Epidermal melanocyte (primary cell): ENCODE data around the gene C11orf91.
"Not testable (repeated sequence)": the region's sequence is repeated elsewhere in the genome, so short reads cannot be mapped to it uniquely, and the experiment has no call there.

Experiments used
- DNase-seq: peaks from one replicate; pipeline ENCODE4 v3.0.0; 2011; ENCODE audit warnings: low spot score; ENCODE audit not compliant: insufficient read length

The C11orf91 gene

DNA sequence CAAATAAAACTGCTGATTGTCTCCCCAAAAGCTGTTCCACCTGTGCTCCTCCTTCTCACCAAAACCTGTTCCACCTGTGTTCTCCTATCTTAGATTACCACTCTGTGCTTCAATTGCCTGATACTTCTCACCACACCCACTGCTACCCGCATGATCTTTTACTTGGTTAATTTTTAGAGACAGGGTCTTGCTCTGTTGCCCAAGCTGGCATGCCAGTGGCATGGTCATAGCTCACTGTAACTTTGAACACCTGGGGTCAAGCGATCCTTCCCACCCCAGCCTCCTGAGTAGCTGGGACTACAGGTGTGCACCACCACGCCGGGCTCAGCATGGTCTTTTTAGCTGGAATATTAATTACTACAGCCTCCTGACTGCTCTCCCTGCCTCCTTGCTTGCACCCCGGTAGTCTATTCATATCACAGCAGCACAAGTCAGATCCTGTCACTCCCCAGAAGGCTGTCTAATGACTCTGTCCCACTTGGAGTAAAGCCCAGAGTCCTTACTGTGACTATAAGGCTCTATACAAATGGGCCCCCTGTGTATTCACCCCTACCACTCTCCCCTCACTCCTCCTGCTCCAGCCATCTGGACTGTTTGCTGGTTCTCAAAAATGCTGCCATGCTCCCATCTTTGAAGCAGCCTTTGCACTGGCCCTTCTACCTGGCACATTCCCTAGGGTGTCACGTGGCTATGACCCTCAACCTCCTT lies 3.5 kb downstream of the C11orf91 start:
- no peak for DNase-seq

DNA sequence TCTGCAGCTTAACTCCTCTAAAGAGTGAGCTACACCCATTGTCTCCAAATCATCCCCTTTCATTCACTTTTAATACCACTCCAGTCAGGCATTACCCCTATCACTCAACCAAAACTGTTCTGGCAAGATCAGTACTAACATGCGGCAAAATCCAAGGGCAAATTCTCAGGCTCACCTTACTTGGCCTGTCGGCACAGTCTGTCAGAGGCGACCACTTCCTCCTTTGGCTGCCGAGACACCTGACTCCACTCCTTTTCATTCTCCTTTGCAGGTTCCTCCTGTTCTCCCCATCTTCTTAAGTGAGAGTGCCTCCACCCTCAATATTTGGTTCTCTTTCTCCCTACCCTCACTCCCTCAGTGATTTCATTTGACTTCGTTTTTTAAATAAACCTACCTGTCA lies 4.2 kb downstream of the C11orf91 start:
- DNase-seq, result no peak

DNA sequence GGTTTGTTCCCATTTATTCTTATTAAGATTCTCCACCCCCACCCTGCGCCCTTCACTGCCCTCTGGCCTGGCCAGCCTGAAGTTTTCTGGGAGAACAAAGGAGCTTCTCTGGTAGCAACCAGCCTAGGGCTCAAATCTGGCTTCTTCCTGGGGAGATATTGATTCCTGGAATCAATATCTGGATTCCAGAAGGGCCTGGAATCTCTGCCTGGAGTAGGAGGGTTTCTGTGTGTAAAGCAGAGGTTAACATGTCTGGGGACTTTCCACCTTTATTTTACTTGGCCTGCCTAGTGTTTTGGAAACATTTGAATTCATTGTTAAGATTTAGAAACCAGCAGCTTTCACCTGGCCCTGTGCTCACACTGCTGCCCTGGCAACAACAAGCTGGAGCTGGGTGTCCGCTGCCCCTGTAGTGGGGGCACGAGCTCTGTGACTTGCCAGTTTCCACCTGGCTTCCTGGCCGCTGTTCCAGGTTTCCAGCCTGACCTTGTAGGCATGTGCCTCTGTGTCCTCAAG lies 5.5 kb downstream of the C11orf91 start:
- no peak for DNase-seq

DNA sequence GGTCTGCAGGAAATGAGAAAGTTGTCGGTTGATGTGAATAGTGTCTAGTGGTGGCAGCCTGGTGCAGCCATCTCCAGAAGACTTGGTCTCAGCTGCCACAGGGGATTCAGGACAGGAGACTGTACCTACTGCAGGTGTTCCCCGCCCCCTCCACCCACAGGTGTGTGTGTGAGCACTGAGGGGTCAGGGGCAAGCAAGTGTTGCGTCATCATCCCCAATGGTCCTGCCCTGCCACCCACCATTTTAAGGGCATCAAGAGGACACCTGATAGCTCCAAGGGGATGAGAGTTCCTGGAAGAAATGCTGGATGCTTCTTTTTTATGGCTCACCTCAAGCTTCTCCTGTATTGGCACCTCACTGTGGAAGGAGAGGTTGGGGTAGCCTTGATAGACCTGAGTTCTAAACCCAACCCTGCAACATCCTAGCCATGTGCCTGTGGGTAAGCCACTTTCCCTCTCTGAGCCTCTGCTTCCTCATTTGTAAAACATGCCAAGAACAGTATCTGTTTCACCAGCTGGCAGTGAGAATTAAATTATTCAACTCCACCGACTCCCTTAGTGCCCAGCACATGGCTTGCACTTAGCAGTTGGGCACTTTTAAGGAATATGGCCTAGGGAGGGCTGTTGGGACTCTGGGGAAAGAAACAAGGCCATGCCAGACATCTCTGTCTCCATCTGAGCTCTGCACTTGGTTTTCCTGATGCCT lies 6.1 kb downstream of the C11orf91 start:
- no peak for DNase-seq

DNA sequence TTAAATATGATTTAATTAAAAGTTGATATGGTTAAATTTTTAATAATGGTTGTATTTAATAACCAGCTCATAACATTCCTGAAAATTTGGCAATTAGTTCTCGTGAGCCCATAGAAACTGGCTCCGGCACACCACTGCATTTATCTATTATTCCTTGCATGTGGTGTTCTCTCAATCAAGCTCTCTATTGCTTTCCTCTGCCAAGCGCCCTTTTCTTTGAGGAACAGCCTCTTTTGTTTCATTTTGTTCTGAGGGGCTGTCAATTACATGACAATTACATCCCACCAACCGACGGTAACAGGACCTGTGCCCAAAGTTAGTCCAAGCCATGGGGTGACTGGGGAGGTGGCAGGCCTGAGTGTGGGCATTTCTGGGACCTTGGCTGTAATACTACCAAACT lies 8.1 kb downstream of the C11orf91 start:
- DNase-seq, result no peak

DNA sequence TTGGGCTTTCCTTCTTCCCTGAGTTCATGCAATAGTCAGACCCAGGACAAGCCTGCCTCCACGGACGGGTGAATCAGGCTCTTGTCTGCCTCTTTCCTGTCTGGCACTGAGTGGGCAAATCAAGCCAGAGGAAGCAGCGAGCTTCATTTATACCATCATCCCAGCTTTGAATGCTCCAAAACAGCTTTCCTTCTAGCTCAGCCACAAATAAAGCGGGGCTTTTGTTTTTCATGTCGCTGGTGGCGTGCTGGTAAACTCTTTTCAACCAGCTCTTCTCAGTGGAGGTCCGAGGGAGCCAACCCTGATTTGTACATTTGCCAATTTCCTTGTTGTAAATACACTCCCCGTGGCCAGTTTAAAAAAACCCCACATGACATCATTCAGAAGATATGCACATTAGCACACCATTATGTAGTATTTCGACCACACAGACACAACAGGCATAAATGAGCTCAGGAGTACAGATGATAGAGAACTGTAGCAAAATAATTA lies 8.6 kb downstream of the C11orf91 start:
- peak; percentile 54 for DNase-seq

DNA sequence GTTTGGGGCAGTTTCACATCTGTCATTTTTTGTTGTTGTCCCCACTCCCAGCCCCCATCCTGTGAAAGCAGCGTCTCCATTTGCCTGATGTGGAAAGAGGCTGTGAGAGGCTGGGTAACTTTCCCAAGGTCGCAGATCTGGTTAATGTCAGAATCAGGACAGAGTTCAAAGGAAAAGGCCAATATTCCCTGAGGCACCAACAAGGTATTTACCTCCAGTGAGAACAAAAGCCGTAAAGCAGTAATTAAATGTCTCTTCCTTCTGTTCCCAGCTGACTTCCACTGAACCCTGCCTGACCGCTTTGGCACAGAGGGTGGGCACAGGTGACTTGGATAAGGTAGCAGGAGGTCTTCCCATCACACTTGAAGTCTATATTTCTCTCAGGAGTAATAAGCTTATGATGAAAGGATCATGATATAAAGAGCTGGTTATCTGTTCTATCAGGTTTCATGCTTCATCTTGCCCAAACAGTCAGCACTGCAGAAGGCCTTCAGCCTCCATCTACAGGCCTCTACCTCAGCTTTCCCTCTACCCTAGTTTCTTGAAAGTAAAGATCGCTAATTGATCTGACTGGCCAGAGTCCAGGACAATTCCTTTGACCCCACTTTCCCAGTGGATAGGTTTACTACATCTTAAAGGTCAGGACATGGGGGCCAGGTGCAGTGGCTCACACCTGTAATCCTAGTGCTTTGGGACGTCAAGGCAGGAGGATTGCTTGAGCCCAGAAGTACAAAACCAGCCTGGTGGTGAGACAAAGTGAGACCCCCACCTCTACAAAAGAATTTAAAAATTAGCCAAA lies 9.4 kb downstream of the C11orf91 start:
- DNase-seq, result no peak

DNA sequence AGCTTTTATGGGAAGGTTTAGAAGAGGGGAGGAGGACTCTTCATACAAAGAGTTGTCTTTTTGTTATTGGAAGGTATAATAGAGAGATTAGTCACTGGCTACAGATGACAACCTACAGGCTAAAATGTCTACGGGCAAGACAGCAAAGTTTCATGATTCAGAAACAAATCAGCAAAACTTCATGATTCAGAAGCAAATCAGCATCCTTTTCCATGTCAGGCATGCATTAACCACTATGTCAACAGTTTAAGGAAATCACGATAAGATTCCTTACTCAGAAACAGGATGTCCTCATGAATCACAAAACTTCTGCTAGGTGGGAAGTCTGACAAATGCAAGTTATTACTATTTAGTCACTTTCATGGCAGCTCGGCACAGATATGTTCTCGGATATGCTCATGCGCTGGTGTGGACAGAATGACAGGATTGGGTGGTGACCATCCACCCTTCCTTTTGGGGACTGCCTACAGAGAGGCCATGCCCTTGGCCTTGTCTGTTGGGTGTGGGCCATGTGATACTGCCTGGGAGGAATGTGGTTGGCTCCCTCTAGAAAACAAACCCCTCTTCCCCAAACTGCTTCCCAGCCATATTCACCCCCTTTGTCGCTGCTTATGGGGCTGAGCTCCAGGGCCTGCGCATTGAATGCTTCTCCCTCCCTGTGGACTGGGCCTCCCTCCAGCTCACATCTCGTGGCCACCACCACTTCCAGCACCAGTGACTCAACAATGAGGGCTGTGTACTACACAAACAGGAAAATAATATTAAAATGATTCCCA lies 10.1 kb downstream of the C11orf91 start:
- no peak for DNase-seq

DNA sequence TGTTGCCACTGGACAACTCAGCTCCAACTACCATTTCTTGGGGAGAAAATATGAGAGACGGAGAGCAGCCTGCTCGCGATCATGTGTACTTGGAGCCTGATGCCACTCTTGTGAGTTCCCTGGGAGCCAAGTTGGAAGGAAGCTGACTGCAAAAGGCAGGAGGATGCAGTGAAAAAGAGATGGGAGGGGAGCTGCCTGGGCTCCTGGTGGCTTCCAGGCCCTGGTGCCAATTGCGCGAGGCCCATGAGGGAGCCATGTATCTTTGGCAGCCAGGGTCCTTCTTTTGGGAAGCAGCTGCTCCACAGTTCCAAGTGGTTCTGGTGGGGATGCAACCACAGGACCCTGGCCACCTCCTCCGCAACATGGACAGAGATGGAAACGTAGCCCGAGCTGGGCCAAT lies 11.1 kb downstream of the C11orf91 start:
- no peak for DNase-seq

DNA sequence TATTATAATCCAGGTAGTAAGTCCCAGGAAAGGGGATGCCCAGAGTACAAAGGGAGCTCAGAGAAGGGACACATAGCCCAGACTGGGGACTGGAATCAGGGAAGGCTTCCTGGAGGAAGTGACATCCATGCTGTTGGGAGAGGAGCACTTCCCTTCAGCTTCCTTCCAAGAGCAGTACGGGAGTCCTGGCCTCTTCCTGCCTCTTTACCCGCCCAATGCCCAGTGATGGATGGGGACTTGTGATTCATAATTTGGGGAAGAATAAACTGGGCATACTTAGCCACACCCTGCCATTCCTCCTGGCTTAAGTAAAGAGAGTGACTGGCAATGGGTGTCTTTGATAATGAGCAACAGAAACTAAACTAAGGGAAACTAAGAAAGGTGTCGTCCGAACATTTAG lies 11.5 kb downstream of the C11orf91 start:
- no peak for DNase-seq

DNA sequence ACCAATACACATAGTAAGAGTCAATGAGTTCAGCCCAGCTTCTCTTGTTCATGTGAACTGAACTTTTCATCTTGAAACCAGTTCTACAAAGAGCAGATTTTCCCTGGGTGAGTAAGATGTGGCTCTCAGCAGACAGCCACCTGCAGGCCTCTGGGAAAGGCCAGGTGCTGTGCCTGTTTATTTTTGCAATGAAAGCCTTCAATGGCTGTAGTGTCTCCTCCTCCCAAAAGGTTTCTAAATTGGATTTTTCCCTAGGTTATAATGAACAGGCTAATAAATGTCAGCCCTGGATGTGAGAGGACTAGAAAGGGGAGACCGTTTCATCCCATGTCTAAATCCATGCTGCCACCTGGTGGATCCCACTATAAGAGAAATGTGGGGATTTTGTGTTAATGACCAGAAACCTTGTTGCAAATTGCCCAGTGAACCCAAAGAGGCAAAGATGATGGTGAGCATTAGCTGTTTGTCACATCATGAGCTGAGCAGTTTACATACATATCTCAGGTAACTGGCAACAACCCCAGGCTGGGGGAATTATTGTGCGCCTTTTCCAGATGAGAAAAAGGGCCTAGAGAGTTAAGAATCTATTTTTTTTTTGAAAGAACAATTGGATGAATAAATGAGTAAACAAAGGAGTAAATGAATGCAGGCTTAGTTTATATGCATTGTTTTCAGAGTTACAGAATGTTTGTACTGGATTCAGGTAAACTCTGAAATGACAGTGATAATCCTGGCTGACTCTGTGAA lies 12.7 kb downstream of the C11orf91 start:
- DNase-seq, result peak; percentile 65

DNA sequence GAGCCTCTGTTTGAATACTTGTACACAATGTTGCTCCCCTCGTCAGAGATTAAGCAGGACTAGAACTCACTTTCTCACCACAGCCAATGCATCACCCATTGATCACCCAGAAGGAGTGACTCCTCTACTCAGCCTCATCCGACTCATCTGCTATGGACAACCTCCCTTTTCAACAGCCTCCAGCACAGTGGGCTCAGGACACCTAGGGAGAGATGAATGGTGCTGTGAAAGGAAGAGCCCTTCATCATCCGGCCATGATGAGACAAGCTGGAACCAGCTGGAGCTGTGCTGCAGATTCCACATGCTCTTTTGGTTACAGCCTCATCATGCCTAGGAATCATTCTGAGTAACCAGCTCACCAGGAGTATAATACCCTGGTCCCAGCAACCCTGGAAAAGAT lies 15.5 kb downstream of the C11orf91 start:
- DNase-seq, result no peak

DNA sequence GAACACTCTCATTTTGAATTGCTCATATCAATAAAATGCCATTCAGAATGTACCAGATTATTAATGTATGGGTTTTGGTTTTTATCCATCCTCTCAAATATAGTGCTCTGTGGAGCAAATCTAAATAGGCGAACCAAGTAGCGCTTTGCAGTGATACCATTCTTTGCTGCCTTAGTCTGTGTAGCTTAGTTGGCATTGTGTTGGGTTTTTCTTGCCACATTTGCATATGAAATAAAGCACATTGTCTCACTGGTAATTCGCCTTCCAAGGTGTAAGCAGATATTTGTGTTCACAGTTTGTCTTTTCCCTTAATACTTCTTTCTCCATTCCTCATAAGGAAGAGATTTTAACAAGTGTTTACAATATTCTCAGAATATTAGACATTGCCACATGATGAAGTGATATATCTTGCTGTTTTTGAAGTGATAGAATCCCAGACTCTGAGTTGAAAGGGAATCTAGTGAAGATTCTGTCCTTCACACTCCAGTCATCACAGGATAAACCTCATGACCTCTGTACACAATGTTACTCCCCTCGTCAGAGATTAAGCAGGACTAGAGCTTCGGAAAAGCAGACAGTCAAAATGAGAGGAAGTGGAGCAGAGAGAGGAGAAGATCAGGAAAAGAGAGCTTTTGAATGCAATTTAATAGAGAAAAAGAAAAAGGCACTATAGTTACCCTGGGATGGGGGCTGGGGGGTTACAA lies 16.5 kb downstream of the C11orf91 start:
- DNase-seq, result no peak

DNA sequence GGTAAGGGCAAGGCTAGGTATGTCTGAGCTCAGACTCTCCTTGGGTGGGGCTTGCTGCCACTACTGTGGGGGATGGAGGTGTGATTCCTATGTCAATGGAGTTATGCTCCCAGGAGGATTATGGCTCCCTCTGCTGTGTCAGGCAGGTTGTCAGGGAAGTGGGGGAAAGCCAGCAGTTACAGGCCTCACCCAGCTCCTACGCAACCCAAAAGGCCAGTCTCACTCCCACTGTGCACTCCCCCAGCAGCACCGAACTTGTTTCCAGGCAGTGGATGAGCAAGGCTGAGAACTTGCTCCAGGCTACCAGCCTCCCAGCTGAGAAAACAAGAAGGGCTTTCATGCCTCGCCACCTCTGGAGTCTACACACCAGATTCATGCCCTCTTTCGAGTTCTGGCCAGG lies 18.2 kb downstream of the C11orf91 start:
- no peak for DNase-seq

DNA sequence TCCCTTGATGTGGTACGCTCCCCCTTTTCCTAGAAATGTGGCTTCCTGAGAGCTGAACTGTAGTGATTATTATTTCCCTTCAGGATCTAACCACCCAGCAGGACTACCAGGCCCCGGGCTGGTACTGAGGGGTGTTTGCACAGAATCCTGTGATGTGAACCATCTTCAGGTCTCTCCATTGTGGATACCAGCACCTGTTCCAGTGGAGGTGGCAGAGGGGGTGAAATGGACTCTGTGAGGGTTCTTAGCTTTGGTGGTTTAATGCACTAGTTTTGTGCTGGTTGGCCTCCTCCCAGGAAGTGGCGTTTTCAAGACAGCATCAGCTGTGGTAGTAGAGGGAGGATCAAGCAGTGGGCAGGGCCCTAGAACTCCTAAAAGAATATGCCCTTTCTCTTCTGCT lies 18.6 kb downstream of the C11orf91 start:
- no peak for DNase-seq

DNA sequence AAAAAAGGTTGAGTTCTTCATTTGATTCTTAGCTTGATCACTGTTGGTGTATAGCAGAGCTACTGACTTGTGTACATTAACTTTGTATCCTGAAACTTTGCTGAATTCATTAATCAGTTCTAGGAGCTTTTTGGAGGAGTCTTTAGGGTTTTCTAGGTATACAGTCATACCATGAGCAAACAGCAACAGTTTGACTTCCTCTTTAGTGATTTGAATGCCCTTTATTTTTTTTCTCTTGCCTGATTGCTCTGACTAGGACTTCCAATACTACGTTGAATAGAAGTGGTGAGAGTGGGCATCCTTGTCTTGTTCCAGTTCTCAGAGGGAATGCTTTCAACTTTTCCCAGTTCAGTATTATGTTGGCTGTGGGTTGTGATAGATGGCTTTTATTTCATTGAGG lies 22.0 kb downstream of the C11orf91 start:
- not testable (repeated sequence) for DNase-seq

DNA sequence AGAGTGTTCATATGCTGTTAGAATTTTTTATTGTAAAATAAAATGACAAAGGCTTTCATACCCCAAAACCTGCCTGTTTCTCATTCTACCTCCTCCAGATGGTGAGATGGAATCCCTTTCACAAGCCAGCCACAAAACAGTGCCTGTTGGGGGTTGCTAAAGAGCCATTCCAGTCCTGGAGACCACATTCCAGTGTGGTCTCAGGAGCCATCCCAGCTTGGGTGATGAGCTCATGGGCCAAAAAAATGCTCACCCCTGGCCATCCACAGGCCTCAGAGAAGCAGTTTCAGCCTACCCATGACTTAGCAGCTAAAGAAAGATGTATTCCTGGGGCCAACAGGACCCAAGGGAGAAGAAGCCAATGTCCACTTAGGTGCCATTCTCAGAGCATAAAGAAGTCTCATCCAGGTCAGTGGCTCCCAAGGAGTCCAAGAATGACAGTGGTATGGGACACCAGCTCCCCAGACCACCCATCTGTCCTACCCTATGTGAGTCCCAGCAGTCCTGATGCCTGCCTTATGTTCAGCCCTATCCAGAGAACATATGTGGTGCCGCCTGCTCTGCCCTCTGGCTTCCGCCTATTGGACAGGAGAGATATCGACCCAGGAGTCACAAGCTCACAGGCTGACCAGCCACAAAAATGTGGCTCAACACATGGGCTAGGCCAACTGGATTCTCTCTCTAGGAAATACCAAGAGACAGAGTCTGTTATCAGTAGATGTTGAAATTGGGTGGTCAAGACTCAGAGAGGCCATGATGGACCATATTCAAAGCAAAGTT lies 26.4 kb downstream of the C11orf91 start:
- DNase-seq, result no peak

DNA sequence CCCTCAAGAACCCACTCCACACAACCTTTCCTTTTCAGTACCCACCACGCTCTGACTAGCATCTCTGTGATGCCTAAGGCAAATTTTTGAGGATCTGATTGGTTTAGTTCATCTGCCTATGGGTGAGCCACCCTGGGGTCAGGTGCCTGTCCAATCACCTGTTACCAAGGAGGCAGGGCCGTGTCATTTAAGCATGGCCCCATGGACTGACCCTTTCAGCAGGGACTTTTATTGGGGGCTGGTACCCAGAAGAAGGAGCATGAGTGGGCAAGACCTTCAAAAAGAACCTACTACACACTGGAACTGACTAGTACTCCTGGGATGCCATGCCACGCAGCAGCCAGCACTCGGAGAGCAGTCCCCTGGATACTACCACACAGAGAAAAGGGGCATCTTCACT lies 28.4 kb downstream of the C11orf91 start:
- DNase-seq, result no peak
